ENCODE measurements around the gene ABHD12. TPM values are rescaled to one million over a fixed set of nuclear protein-coding genes. Genes with fewer than 3 reads are reported as not detected.
"Not testable (repeated sequence)": the region's sequence is repeated elsewhere in the genome, so short reads cannot be mapped to it uniquely, and the experiment has no call there.

Gene ABHD12
- total RNA-seq, 1 donor from 2014 or later = 29.0 TPM

DNA sequence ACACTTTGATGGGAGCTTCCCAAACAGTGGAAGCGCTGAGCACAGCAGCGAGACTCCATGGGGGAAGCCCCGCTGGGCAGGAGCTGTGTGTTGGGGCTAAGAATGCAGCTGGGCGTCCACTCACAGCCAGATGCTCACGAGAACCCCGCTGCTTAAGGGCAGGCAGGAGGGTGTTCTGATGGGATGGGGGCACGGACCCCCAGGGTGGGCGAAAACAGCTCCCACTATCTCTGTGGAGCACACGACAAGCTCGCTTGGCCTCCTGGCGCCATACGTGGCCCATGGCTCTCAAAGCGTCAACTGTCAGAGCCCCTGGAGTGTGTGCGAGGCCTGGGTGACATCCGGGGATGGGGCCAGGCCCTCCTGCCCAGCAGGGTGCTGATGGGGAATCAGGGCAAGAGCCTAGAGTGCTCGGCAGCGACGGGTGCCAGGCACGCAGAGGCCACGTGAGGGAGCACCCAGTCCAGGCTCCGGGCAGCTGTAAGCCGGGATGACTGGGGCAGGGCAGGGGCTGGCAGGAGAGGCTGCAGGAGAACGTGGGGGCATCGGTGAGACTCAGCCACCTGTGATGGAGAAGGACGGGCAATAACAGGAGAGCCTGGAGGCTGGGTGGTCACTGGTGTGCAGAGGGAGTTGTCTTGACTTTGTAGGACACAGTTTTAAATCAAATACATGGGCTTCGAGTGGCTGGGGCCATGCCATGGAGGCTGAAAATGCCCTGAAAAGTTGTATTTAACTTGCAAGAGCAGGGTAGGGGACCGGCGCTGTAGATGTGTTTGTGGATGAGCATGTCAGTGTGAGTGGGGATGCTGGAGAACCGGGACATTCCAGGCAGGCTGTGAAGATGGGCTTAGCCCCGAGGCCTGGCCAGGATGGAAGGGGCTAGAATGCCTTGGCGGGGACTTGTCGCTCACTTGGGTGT lies 115.5 kb downstream of the ABHD12 start:
- intact Hi-C loops (cut with micrococcal nuclease) = no loop called here
- Mint-ChIP-seq H3K9me3 (no peaks in the 10 kb centered on the region), H3K4me1 (ENCODE audit: low read depth) (no peaks in the 10 kb centered on the region), H3K27me3 (ENCODE audit: low read depth) (no peaks in the 10 kb centered on the region), H3K4me3 (ENCODE audit: low read depth) (no peak overlapping the region), H3K27ac (no peak overlapping the region), H3K36me3 (ENCODE audit: low read depth) (peaks cover 24% of the 10 kb centered on the region)
- no peak for DNase-seq (ENCODE audit: low spot score)

- DNase-seq (ENCODE audit: low spot score) = no peak
- Mint-ChIP-seq H3K9me3 (no peaks in the 10 kb centered on the region), H3K27ac (no peak overlapping the region), H3K4me1 (ENCODE audit: low read depth) (no peaks in the 10 kb centered on the region), H3K4me3 (ENCODE audit: low read depth) (no peak overlapping the region), H3K36me3 (ENCODE audit: low read depth) (peaks cover 28% of the 10 kb centered on the region), H3K27me3 (ENCODE audit: low read depth) (no peaks in the 10 kb centered on the region)
- intact Hi-C loops (cut with micrococcal nuclease) = no loop called here
Observed at GRCh38 chr20:25274481-25274880, 116.2 kb downstream of the ABHD12 start.

DNA sequence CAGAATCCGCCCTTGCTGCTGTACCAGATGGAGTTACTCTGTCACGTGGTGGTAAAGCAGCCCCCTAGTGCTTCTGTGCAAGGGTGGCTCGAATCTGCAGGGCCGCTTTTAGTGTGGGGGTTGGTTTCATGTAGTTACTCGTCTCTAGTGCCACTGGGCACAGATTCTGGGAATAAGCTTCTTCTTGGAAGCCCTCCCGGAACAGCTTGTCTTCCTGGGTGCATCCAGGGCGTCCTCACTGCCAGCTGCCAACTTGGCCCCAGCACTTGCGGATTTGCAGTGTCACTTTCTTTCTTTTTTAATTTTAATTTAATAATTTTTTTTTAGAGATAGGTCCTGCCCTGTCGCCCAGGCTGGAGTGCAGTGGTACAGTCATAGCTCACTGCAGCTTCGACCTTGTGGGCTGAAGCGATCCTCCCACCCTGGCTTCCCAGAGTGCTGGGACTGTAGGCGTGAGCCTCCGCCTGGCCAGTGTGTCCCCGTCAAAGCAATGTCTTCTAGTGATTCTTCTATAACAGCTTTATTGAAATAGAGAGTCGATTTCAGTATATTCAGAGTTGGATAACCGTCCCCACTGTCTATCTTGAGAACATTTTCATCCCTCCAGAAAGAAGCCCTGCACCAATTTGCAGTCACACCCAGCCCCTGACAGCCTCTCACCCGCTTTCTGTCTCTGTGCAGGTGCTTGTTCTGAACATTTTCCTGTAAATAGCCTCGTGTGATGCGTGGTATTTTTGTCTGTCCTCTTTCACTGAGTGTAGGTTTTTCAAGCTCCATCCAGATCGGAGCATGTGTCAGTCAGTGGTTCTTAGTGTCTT lies 116.9 kb downstream of the ABHD12 start:
- Mint-ChIP-seq H3K9me3 (no peaks in the 10 kb centered on the region), H3K27me3 (ENCODE audit: low read depth) (no peaks in the 10 kb centered on the region), H3K4me1 (ENCODE audit: low read depth) (no peaks in the 10 kb centered on the region), H3K27ac (no peak overlapping the region), H3K4me3 (ENCODE audit: low read depth) (no peak overlapping the region), H3K36me3 (ENCODE audit: low read depth) (peaks cover 32% of the 10 kb centered on the region)
- no peak for DNase-seq (ENCODE audit: low spot score)
- intact Hi-C loops (cut with micrococcal nuclease) = no loop called here

GRCh38 chr20:25273046-25273445 lies 117.6 kb downstream of the ABHD12 start:
- Mint-ChIP-seq H3K9me3 (no peaks in the 10 kb centered on the region), H3K4me1 (ENCODE audit: low read depth) (no peaks in the 10 kb centered on the region), H3K36me3 (ENCODE audit: low read depth) (peaks cover 33% of the 10 kb centered on the region), H3K4me3 (ENCODE audit: low read depth) (no peak overlapping the region), H3K27ac (no peak overlapping the region), H3K27me3 (ENCODE audit: low read depth) (no peaks in the 10 kb centered on the region)
- no peak for DNase-seq (ENCODE audit: low spot score)
- intact Hi-C loops (cut with micrococcal nuclease) = no loop called here

DNA sequence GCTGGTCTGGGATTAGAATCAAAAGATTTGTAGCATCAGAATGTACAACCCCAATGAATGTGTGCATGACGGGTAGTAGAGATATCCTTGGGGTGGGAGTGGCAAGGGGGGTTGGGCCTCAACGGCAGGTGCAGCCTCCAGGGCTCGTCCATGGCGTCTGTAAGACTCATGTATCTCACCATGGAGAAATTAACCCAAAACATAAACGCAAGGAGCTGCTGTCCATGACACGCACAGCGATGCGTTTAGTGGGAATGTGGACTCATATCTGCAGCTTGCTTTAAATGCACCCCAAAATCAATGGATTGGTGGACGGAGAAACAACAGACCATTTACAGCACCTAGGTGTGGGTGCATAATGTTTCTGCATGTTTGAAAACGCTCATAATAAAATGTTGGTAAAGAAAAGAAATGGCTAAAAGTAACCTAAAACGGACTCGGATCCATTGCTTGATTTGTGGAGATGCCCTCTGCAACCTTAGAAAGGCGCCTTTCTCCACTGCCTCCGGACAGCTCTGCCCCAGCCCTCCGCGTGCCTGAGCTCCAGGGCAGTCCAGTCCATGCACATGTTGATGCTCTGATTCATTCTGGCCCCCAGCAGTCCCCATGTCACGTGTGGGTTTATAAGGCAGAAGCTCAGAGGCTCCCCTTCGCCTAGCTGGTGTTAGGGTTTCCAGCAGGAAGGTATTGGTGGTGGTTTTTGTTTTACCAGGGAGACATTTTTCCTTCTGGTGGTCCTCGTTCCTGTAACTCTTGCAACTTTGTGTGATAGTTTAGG lies 118.2 kb downstream of the ABHD12 start:
- H3K4me3 Mint-ChIP-seq (ENCODE audit: low read depth) = no peak overlapping the region
- intact Hi-C loops (cut with micrococcal nuclease) = no loop called here
- DNase-seq (ENCODE audit: low spot score) = no peak

DNA sequence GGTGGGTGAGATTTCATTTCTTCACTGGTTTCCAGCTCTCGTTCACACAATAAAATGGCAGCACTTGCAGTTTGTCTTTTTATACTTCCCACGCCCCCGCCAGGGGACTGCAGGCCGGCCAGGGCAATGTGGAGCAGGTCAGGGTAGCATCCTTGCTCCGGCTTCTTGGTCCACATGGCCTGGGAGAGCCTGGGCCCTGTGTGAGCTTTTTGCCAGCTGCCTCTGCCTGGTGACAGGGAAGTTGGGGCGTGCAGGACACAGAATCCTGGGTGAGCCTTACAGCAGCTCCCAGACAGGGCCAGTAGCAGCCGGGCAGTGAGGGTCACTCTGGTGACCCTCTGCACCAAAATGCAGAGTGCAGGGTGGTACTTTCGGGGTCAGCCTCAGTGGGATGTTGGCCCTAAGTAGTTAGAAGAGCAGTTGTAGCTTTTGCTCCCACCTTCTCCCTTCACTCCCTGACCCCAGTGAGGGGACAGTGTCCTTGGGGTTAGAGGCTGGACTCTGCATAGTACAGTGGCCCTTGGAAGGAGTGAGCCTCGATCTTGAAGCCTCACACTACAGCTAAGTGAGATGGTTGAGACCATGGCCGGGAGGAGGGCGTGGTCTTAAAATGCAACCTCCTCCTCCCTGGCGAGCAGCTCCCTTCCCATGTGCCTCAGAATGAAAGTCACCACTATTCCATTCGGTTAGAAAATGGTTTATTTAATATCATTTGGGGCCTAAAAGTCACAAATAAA lies 119.0 kb downstream of the ABHD12 start:
- H3K9me3 Mint-ChIP-seq = no peaks in the 10 kb centered on the region
- DNase-seq (ENCODE audit: low spot score) = no peak
- no peaks in the 10 kb centered on the region for H3K27me3 Mint-ChIP-seq (ENCODE audit: low read depth)
- no peak overlapping the region for H3K4me3 Mint-ChIP-seq (ENCODE audit: low read depth)
- no peak overlapping the region for H3K27ac Mint-ChIP-seq
- H3K4me1 Mint-ChIP-seq (ENCODE audit: low read depth) = peaks cover 2% of the 10 kb centered on the region
- H3K36me3 Mint-ChIP-seq (ENCODE audit: low read depth) = peaks cover 29% of the 10 kb centered on the region
- intact Hi-C loops (cut with micrococcal nuclease) = no loop called here

More for the DNA sequence above, 118.2 kb downstream of the ABHD12 start:
- Mint-ChIP-seq H3K9me3 (no peaks in the 10 kb centered on the region), H3K27ac (no peak overlapping the region), H3K36me3 (ENCODE audit: low read depth) (peaks cover 30% of the 10 kb centered on the region), H3K27me3 (ENCODE audit: low read depth) (no peaks in the 10 kb centered on the region), H3K4me1 (ENCODE audit: low read depth) (no peaks in the 10 kb centered on the region)

- Mint-ChIP-seq H3K9me3 (no peaks in the 10 kb centered on the region), H3K27me3 (ENCODE audit: low read depth) (no peaks in the 10 kb centered on the region), H3K4me3 (ENCODE audit: low read depth) (no peak overlapping the region), H3K27ac (no peak overlapping the region), H3K36me3 (ENCODE audit: low read depth) (peaks cover 29% of the 10 kb centered on the region), H3K4me1 (ENCODE audit: low read depth) (peaks cover 2% of the 10 kb centered on the region)
- DNase-seq (ENCODE audit: low spot score) = no peak
- intact Hi-C loops (cut with micrococcal nuclease) = no loop called here
Observed at GRCh38 chr20:25270829-25271251, 119.8 kb downstream of the ABHD12 start.

DNA sequence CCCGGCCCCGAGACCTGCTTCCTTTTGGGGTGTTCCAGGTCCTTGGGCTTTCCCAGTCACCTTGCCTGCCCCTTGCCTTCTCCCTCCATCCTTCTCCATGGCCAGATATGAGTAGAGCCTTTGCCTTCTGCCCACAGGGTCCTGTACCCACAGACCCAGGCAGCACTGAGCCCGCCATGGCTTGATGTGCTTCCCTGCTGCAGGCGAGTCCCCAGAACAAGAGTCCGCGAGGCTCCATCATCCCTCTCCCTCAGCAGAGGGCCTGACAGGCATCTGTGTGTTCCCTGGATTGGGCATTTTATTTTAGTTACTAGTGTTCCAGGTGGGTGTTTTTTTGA lies 120.8 kb downstream of the ABHD12 start:
- Mint-ChIP-seq H3K4me3 (ENCODE audit: low read depth) (no peak overlapping the region), H3K27me3 (ENCODE audit: low read depth) (no peaks in the 10 kb centered on the region), H3K36me3 (ENCODE audit: low read depth) (peaks cover 23% of the 10 kb centered on the region), H3K27ac (no peak overlapping the region), H3K4me1 (ENCODE audit: low read depth) (peaks cover 2% of the 10 kb centered on the region), H3K9me3 (no peaks in the 10 kb centered on the region)
- no peak for DNase-seq (ENCODE audit: low spot score)
- intact Hi-C loops (cut with micrococcal nuclease) = no loop called here

DNA sequence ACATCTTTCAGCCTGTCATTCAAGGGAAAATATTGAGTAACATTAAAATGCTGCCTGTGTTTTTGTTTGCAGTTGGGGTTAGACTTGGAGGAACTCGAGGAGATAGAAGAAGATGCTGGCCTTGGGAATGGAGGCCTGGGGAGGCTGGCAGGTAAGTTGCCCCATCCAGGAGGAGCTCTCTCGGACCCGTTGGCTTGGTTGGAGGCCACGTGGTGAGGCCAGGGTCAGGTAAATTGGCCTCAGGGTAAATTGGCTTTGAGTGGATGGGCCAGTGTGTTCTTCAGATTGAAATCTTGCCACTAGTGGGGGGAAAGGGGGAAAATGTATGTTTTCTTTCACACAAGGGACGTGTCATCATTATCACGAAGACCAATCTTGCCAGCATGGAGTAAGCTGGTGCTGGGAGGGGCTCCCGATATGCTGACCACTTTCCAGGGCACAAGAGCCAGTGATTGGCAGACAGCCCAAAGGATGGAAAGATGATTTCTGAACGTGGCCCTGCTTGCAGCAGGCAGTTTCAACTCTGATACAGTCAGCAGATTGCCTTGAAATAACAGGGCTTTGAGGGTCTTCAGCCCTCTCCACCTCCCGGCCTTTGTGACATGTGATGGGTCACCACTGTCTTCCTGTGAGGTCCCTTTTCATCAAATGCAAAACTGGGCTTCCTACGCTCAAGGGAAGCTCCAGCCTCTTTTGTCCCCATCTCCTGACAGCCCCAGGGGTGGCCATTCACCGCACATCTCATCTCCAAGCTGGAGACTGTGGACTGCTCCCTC lies 121.4 kb downstream of the ABHD12 start:
- intact Hi-C loops (cut with micrococcal nuclease) = no loop called here
- no peak overlapping the region for H3K4me3 Mint-ChIP-seq (ENCODE audit: low read depth)
- no peak for DNase-seq (ENCODE audit: low spot score)
- H3K27me3 Mint-ChIP-seq (ENCODE audit: low read depth) = no peaks in the 10 kb centered on the region
- H3K36me3 Mint-ChIP-seq (ENCODE audit: low read depth) = peaks cover 27% of the 10 kb centered on the region
- H3K27ac Mint-ChIP-seq = no peak overlapping the region
- H3K4me1 Mint-ChIP-seq (ENCODE audit: low read depth) = peaks cover 2% of the 10 kb centered on the region
- no peaks in the 10 kb centered on the region for H3K9me3 Mint-ChIP-seq

- H3K27ac Mint-ChIP-seq; DNase-seq (ENCODE audit: low spot score); H3K4me1 Mint-ChIP-seq (ENCODE audit: low read depth); H3K27me3 Mint-ChIP-seq (ENCODE audit: low read depth); H3K9me3 Mint-ChIP-seq; H3K4me3 Mint-ChIP-seq (ENCODE audit: low read depth); intact Hi-C loops (cut with micrococcal nuclease): not testable (repeated sequence)
- peaks cover 46% of the 10 kb centered on the region for H3K36me3 Mint-ChIP-seq (ENCODE audit: low read depth)
Observed at GRCh38 chr20:25260770-25261437, 129.7 kb downstream of the ABHD12 start.

DNA sequence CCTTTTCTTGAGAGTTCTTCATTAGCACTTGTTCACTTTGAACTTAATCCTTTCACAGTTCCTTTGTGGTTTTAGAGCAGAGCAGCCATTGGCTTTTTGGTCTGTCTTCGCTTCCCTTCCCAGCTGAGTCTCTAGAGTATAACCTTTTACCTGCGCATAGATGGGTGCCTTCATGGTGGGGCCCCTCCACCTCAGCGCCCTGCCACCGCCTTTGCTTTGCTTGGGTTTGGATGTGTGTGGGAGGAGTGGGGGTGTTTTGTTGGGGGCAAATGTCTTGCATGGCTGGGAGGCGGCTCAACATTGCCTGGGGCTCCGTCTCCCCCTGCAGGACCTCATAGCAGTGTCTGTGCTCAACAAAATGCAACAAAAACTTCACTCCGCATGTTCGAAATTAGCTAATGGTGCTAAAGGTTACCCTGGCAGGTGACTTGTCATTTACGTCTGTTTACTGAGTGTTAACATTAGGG lies 130.8 kb downstream of the ABHD12 start:
- H3K4me3 Mint-ChIP-seq (ENCODE audit: low read depth) = no peak overlapping the region
- H3K36me3 Mint-ChIP-seq (ENCODE audit: low read depth) = peaks cover 46% of the 10 kb centered on the region
- intact Hi-C loops (cut with micrococcal nuclease) = no loop called here
- no peak overlapping the region for H3K27ac Mint-ChIP-seq
- H3K4me1 Mint-ChIP-seq (ENCODE audit: low read depth) = peaks cover 8% of the 10 kb centered on the region
- DNase-seq (ENCODE audit: low spot score) = no peak
- peaks cover 4% of the 10 kb centered on the region for H3K9me3 Mint-ChIP-seq
- no peaks in the 10 kb centered on the region for H3K27me3 Mint-ChIP-seq (ENCODE audit: low read depth)

All from activated T-helper 2 cell treated with anti-CD3 and anti-CD28 coated beads, Interferon-gamma antibody, Interleukin-2, Interleukin-4, amounts not matched to agents 10 μg/mL and 5 μg/mL and 100 μg/mL, durations not matched to agents 14 hours and 24 hours and 36 hours (primary cell).